Stimulated activated CD4-positive, alpha-beta T cell treated with anti-CD3 and anti-CD28 coated beads, Interleukin-15, amount 100 ng/mL, for 24 hours (primary cell): Measurements from ENCODE around the gene CASZ1.

Source experiments
- DNase-seq: peaks from one replicate; pipeline ENCODE4 v3.0.0-alpha.2; 2020

The CASZ1 gene

GRCh38 chr1:10681296-10682107 lies 114.9 kb downstream of the CASZ1 start:
- no peak for DNase-seq

GRCh38 chr1:10680487-10680886 lies 116.0 kb downstream of the CASZ1 start:
- DNase-seq, result no peak

- DNase-seq, result peak; percentile 11
Observed at GRCh38 chr1:10679496-10680220, 116.8 kb downstream of the CASZ1 start.

- no peak for DNase-seq
Observed at GRCh38 chr1:10678852-10679251, 117.6 kb downstream of the CASZ1 start.

GRCh38 chr1:10678402-10678801 lies 118.0 kb downstream of the CASZ1 start:
- no peak for DNase-seq

GRCh38 chr1:10677491-10678391 lies 118.7 kb downstream of the CASZ1 start:
- DNase-seq, result no peak

- no peak for DNase-seq
Observed at GRCh38 chr1:10676963-10677362, 119.5 kb downstream of the CASZ1 start.

GRCh38 chr1:10675813-10676212 lies 120.6 kb downstream of the CASZ1 start:
- DNase-seq, result no peak

GRCh38 chr1:10674700-10675609 lies 121.5 kb downstream of the CASZ1 start:
- no peak for DNase-seq

GRCh38 chr1:10674222-10674621 lies 122.2 kb downstream of the CASZ1 start:
- no peak for DNase-seq

GRCh38 chr1:10673109-10673711 lies 123.2 kb downstream of the CASZ1 start:
- DNase-seq, result no peak

- DNase-seq, result no peak
Observed at GRCh38 chr1:10672343-10673050, 123.9 kb downstream of the CASZ1 start.

- DNase-seq, result no peak
Observed at GRCh38 chr1:10671622-10672342, 124.7 kb downstream of the CASZ1 start.

GRCh38 chr1:10671090-10671489 lies 125.4 kb downstream of the CASZ1 start:
- DNase-seq, result no peak

GRCh38 chr1:10670190-10670589 lies 126.3 kb downstream of the CASZ1 start:
- no peak for DNase-seq

GRCh38 chr1:10669570-10669969 lies 126.9 kb downstream of the CASZ1 start:
- DNase-seq, result no peak

GRCh38 chr1:10667861-10668761 lies 128.3 kb downstream of the CASZ1 start:
- no peak for DNase-seq

- no peak for DNase-seq
Observed at GRCh38 chr1:10665930-10666850, 130.3 kb downstream of the CASZ1 start.
